HG03460 (cell line): ENCODE measurements around the gene ABTB2.
"Not testable (repeated sequence)": the region's sequence is repeated elsewhere in the genome, so short reads cannot be mapped to it uniquely, and the experiment has no call there.

Experiments
- ATAC-seq: cut with Tn5 transposase; IDR thresholded peaks from one replicate; pipeline ENCODE4 v1.9.1; 2021; ENCODE audit not compliant: unreplicated experiment

Gene ABTB2

DNA sequence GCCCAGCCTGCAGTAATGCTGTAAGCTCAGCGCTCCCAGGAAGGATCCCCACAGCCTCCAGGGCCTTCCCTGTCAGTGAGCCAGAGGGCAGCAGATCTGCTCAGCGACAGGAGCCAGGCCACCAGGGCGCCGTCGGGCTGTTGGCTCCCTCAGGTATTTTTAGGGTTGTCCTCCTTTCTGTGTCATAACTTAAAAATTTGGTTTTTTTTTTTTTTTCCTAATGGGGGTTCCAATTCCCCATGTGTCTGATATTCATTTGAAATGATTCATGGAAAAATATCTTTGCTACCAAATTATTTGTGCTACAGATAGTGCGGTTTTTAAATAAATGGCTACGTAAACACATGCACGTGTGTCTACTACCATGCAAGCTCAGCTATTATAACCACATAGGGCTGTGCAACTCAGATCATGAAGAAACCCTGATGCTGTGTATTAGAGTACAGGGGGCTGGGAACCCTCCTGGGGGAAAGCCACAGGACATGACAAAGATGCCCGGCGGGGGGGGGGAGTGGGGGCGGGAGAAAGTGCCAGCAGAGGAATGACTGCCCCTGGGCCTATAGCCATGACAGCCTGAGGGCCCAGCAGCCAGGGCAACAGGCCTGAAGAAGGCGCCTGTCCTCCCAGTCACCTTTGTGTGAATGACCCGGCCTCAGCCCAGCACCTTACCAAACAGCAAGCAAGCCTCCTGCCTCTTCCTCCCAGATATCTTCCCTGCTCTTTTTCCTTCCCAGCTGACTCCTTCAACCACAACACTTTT lies 163.1 kb downstream of the ABTB2 start:
- ATAC-seq = no peak

DNA sequence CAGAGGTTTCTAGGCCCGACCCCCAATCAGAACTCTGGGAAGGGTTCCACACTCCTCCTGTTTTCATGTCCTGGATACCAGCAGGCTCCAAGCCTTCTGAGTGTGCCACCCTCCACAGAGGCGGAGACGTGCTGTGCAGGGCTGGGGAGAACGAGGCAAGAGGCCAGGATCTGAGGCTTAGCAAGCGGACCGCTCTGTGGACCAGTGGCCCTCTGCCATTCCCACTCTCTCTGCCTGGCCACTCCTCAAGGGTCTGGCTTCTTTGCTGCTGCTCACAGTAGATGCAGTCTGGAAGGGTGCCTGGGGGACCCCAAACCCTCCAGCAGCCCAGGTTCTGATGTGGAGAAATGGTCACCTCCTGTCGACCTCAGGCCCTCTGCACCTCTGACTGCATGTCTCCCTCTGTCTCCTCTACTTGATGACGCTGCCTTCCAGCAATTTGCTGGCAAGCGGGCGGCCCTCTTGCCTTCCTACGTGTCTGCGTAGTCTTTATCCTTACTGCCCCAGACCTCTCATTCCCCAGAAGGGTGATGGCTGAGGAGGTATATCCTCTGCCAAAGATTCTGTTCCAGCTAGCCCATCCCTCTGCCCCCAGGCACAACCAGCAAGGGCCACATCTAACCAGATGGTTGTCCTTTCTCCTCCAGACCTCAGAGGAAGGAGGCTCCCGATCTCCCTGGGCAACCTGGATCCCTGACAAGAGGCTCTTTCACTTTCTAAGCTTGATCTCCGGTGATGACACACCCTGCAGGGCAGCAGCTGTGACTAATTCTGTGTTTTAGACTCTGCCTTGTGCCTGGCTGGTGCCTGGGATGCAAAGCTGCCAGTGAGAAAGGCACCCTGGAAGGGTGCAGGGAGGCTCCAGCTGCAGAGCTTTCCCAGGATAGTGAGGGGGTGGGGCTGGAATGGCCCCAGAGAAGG lies 165.1 kb downstream of the ABTB2 start:
- no peak for ATAC-seq

DNA sequence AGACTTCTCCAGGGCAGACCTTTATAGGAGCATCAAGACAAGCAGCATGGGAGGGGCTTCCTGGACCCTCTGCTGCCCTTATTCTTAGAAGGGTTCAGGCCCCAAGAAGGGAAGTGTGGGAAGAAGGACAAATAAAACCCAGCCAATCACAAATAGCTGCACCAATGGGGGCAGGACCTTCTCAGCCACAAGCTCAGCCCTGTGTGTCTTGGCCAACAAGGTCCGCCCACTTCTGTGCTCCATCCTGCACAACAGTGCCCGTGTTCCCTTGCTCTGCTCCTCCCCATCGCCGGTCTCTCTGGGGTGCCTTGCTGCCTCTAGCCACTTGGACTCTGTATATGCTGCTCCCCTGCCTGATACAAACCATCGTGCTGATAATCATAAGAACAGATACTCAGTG lies 166.2 kb downstream of the ABTB2 start:
- no peak for ATAC-seq

DNA sequence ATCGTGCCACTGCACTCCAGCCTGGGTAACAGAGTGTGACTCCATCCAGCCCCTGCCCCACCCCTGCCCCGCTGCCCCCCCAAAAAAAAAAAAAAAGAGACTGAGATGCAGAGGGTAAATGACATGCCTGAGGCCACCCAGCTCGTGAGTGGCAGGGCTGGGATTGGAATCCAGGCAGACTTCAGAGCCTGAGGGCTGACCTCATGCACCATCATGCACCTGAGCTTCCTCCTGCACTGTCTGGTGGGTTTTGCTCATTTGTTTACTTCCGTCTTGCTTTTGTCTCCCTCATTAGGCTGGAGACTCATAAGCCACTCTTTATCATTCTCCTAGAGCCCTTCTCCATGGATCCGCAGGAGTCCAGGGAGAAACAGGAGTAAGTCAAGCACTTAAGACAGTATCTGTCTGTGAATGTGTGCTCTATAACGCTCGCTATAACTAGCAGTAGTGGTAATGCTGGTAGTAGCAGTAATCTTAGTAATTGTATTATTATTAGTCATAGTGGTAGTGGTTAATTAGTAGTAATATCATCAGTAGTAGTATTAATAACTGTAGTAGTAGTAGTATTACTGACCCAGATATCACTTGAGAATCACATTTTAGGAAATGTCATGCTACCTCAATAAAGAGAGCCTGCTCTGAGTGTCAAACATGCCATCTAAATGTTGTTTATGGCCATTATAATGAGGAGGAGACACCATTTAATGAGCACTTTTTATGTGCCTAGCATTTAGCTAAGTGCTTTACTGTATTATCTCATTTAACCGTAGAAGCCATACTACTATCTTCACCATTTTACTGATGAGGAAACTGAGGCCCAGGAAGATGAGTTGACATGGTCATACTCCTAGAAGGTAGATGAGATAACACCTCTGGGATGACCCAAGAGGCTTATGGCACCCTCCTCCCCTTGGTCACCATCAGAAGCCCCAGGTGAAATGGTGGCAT lies 167.3 kb downstream of the ABTB2 start:
- no peak for ATAC-seq

DNA sequence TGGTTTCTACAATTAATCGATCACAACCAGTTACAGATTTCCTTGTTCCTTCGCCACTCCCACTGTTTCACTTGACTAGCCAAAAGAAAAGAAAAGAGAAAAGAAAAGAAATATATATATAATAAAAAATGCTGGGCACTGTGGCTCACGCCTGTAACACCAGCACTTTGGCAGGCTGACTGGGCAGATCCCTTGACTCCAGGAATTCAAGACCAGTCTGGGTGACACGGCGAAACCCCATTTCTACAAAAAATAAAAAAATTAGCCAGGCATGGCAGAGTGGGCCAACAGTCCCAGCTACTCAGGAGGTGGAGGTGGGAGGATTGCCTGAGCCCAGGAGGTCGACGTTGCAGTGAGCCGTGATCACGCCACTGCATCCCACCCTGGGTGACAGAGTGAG lies 168.6 kb downstream of the ABTB2 start:
- ATAC-seq = no peak

DNA sequence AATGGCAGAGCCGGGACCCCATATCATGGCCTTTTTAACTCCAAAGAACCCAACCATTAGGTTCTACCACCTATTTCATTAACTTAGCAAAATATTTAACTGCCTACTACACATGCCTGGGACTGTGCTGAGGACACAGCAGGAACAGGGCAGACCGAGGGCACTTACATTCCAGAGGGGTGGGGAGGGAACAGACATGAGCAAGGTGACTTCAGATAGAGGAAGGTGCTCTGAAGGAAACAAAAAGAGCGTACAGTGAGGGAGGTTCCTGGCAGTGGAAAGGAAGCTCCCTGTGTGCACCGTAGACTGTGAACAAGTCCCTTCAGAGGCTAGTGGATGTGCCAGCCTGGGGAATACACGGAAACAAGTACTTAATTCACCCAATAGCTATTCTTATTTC lies 169.6 kb downstream of the ABTB2 start:
- ATAC-seq = no peak

DNA sequence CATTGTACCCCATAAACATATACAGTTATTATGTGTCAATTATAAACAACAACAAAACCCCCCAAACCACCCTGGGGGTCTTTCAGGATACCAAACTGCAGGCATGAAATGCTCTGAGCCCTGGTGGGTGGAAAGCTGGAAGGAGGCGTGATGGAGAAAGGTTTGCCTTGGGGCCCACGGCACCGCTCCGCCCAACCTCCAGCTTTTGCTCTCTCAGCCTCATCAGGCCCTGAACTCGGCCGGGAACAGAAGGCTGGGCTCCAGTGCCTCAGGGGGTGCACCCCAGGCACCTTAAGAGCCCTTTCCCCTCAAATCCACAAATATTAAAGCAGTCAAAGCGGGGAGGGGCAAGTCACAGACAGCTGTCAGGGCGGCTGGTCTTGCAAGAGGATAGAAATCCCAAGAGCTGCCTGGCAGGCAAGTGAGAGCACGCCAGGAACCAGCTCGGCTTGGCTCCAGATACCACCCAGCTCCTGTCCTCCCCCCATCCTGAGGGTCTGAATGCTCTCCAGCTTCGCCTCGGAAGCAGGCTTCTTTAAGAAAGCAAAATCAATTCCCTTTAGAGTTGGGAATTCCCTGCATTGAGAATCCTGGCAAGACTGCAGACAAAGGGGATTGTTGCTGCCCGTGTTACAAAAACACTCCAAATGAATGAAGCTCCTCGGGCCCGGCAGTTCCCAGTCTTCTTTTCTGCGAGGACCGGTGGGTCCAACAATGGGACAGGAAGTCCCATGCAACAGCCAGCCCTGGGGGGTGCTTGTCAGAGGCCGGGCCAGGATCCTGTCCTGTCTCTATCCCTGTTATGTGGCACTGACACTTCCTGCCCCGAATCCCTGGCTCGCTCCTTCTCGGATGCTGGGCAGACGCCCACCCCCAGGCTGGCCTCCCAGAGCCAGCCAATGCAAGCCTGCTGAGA lies 171.6 kb downstream of the ABTB2 start:
- no peak for ATAC-seq

DNA sequence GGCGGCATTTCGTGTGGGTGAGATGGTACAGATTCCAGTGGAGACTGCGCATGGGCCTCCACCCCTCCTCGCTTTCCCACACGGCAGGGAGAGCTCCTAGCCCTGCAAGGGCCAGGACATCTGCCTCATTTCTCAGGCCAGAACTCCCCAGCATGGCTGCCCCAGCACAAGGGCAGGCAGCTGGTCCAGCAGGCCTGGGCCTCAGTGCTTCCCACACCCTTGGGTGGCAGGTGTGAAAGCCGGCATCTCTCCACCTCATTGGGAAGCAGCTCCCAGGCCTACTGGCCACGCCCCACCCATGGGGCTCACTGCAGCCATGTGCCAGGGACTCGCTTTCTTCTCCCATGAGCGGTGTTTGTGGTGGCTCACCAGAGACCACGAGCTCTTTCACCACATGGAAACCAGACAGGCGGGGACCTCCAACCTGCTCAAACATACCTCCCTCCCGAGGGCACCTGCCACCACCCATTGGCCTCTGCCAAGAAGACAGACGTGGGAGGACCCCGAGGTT lies 173.2 kb downstream of the ABTB2 start:
- no peak for ATAC-seq

DNA sequence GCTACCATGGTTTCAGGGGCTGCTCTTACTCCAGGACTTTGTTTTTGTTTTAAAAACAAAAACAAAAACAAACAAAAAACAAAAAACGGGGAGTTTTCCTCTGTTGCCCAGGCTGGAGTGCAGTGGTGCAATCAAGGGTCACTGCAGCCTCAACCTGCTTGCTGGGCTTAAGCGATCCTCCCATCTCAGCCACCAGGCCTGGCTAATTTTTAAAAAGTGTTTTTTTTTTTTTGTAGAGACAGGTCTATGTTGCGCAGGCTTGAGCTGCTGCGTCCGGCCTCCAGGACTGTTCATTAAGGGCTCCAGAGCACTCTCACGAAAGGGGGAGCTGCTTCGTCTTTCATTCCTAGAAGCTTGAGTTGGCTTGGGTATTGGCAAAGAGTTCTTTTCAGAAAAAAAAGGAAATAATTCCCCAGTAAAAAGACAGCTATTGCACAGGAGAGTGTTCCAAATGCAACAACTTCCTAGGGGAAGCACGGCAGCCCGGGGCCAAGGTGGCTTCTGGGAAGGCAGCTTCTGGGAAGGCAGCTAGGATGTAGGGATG lies 173.9 kb downstream of the ABTB2 start:
- ATAC-seq = no peak

DNA sequence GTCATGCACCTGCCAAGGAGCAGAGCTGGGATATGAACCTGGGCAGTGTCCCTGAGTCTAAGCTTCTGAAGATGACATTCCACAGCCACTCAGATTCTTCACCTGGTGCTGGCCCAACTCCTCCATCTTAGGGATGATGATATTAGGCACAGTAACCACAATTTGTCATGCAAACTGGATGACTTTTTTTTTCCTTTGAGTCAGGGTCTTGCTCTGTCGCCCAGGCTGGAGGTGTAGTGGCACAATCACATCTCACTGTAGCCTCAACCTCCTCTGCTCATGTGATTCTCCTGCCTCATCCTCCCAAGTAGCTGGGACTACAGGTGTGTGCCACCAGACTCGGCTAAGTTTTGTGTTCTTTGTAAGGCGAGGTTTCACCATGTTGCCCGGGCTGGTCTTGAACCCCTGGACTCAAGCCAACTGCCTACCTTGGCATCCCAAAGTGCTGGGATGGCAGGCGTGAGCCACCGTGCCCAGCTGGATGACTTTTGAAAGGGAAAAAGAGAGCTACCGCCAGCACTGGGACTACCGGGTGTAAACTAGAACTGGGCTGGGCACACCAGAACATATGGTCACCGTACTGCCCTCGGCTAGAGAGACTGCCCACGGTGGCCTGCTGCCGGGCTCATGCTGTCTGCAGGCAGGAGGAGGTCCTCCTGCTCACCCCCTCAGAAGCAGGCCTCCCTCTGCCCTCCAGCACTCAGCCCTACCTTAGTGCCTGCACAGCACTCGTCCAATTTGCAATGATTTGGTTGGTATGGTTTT lies 174.7 kb downstream of the ABTB2 start:
- ATAC-seq = no peak

DNA sequence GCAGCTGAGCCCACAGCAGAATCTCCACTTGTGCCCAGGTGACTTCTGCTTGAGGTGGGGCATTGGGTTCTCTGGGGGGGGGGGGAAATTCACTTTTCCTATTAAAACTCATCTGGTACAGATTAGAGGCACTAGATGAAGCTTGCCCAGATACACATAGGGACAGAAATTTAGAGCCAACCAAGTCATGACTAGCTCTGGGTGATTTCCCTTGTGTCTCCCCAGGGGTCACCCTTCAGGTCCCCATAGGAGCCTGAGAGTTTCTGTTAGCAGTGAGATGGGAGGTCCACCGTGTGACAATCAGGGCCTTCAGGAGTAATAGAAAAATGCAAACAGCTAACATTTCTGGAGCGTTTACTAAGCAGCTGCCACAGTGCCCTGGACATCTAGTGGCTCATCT lies 175.4 kb downstream of the ABTB2 start:
- ATAC-seq = no peak

DNA sequence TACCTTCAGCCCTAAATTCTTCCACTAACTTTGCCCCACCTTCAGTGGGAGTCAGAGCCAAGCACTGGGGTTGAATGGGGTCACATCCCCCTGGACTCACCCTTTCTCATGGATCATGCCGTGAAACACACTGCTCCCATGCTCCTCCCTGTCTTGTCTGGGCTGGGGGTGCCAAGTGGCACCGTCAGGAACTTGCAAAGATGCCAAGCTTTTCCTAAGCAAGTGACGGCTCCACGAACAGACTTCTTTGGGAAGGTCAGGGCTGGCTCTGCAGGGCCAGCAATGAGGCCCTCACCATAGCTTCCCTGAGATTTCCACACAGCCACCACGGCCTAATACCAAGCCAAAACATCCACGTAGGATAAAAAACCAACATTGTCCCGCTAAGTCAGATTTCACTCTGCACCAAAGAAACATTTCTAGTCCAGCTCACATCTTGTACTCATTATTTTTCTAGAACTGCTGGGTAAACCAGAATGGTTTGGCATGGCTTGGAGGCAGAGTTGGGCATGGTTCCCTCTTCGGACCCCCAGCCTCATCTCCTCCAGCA lies 175.9 kb downstream of the ABTB2 start:
- ATAC-seq = no peak

DNA sequence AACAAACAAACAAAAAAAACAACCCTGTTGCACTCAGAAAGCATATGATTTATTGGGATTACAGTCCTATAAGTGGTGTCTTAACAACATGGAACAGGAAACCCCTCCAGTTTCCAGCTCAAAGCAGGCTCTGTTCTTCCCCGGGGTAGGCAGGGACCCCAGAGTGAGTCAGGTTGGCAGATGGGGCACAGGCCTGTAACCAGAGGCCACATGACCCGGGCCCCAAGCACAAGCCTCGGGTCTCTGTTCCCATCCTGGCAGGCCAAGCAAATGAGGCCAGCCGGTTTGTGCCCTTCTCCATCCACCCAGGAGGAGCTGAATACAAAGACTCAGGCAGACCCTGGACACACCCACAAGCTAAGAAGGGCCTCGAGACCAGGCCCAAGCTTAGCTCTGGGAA lies 176.6 kb downstream of the ABTB2 start:
- ATAC-seq = no peak

DNA sequence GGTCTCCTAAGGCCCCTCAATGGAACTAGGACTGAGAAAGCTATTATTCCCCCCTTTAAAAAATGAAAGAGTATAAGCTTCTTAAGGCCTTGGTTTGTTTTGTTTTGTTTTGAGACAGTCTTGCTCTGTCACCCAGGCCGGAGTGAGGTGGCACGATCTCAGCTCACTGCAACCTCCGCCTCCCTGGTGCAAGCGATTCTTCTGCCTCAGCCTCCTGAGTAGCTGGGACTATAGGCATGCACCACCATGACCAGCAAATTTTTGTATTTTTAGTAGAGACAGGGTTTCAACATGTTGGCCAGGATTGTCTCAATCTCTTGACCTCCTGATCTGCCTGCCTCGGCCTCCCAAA lies 177.0 kb downstream of the ABTB2 start:
- ATAC-seq = not testable (repeated sequence)

DNA sequence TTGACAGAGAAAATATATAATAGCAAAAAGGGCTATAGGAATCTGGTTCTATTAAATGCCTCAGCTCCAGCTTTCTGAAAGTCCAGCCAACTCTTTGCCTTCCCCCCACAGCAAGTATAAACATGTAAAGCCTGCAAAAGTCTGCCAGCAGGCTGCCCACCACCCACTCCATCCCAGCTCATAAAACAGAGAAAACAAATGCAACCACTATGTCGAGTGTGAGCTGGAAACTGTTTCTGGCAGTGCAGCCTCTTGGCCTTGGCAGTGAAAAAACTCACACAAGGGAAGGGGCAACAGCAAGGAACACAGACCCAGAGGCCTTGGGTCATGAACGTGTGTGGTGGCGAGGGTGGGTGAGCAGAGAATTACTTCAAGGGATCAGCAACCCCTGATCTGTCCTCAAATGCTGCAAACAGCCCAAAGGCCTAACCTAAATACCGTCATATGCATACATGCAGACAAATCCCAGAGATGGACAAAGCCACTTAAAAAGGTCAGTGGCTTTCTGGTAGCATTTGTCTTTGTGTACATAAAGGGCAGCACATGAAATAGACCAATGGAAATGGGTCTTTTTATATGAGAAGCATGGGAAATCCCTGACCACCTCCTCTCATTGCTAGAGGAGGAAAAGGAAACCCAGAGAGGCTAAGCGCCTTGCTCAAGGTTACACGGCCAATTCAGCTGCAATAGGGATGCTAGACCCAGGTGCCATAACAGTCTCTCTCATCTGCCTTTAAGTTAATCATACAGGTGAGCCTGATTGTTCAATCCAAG lies 177.6 kb downstream of the ABTB2 start:
- no peak for ATAC-seq

DNA sequence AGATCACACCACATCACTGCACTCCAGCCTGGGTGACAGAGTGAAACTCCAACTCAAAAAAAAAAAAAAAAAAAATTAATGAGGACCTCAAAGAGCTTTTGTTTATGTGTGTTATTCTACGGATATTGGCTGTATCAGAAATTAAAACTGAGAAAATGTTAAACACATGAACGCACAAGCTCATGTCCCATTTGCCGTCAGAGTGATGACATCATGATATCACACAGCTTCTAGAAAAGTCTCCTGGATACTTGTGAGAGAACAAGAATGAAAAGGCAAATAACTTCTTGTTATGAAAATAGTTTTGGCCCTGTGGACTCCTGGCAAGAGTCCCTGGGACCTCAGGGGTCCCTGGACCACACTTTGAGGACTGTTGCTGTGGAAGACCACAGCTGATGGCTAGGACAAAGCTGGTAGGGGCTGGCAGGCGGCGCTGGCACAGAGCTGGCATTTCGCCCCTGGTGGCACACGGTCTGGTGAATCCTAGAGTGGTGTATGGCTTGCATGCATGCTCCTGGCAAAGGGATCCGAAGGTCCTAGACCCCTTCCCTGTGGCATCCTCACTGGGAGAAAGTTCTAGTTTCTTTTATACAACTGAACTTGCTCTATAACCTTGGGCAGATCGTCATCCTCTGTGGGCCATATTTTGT lies 178.7 kb downstream of the ABTB2 start:
- ATAC-seq = no peak

DNA sequence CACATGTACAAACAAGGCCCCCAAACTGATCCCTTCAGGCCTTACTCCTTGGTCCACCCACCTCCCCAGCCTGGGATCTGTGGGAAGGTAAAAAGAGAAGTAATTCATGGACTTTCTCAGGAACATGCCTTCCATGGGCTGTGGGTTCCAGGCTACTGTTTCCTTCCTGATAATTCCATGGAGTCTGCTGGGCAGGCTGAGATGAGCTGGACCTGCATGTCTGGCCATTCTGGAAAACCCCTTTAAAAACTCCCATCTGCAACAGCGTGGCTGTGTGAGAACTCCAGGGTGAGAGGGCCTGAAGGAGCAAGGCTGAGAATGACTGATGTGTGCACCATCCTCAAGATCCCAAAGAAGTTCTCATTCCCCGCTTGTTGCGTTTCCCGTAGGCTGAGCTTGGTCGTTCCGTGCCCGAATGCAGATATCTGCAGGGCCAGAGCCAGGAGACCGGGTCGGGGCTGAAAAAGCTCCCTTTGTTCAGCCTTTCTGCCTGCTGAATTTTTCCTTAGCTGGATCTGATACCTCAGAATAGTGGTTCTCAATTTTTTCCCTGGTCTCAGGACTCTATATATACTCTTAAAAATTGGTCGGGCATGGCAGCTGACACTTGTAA lies 179.5 kb downstream of the ABTB2 start:
- ATAC-seq = no peak
